NCI-H146 treated with DMSO at 0.1 percent for 48 hours (cell line): ENCODE data around the gene ZNF765.
"Not testable (repeated sequence)": the region's sequence is repeated elsewhere in the genome, so short reads cannot be mapped to it uniquely, and the experiment has no call there.

Source experiments
- DNase-seq: peaks from one replicate; lab custom pipeline; 2025; ENCODE audit not compliant: unreplicated experiment; lab: John Stamatoyannopoulos, UW

ZNF765 gene

DNA sequence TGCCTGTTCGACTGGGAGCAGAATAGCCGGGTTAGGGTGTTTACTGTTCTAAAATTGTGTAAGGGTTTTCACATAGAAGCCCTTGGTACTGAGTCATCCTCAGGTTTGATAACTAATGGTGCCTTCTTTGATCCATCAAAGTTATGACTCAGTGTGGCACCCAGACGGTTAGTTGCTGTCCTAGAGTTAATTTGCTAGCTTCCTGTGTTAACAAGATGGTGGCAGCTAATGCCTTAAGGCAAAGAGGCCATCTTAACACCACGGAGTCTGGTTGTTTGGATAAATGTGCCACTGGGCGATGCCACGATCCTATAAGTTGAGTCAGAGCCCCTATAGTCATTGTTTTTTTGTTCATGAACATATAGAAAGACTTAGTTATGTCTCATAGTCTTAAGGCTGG is 80.5 kb downstream of the ZNF765 start:
- DNase-seq = not testable (repeated sequence)
